Left cardiac atrium (tissue), 4 donors: ENCODE results near the gene ZNF226. TPM values are rescaled to one million over a fixed set of nuclear protein-coding genes. Genes with fewer than 3 reads are reported as not detected.
A peak's percentile ranks its signal among the peaks of the same experiment; 100 is the strongest.
"Not testable (repeated sequence)": the region's sequence is repeated elsewhere in the genome, so short reads cannot be mapped to it uniquely, and the experiment has no call there.

ENCODE experiments used
- ATAC-seq, 2 donors: fragments of 200-7000 bp; cut with Tn5 transposase; one replicate each; pipeline ENCODE4 v1.9.1; 2020; ENCODE audit warnings: mild to moderate bottlenecking in 2 of 2, moderate library complexity in 2 of 2
- DNase-seq: peaks from one replicate; pipeline ENCODE4 v3.0.0-alpha.2; 2020
- intact Hi-C, 2 donors: fragments of 100-400 bp; cut with DNase I; formaldehyde crosslinking; loops; one replicate each; pipeline versions ENCODE4 v1.14.1 to v1.15.1; 2022 to 2023
- long read RNA-seq: library from polyadenylated mRNA; unstranded; transcript quantifications from one replicate; pipeline ENCODE4 v2.0.0, GENCODE V29; 2021
- total RNA-seq, 2 donors: library from RNA; stranded (reverse); fragmentation: NEBNext Ultra II Directional; extraction: Animal tissue kit (Norgen Biotek cat#: 25700); gene quantifications; one replicate each; pipeline ENCODE4 v1.2.1, GENCODE V29; 2021
- donor health status: DM: no; HTN: yes; CAD: no.
- donor health status: DM: no; HTN: yes; CAD: no; lungs with severe emphysema.
- donor health status: DM: yes; HTN: yes; CAD: no.
- donor health status: Dilated cardiomyopathy.

ZNF226 gene
- total RNA-seq: 10 to 100 TPM; 14.9 to 17.8 TPM
- long read RNA-seq, transcript ZNF226-218 (6 exons, 548 nt): major isoform, 5 of 6 reads
- long read RNA-seq, partial matches to known transcripts: 0 of 6 reads
- long read RNA-seq, other reads (novel, unspliced or antisense): 0 of 6 reads

DNA sequence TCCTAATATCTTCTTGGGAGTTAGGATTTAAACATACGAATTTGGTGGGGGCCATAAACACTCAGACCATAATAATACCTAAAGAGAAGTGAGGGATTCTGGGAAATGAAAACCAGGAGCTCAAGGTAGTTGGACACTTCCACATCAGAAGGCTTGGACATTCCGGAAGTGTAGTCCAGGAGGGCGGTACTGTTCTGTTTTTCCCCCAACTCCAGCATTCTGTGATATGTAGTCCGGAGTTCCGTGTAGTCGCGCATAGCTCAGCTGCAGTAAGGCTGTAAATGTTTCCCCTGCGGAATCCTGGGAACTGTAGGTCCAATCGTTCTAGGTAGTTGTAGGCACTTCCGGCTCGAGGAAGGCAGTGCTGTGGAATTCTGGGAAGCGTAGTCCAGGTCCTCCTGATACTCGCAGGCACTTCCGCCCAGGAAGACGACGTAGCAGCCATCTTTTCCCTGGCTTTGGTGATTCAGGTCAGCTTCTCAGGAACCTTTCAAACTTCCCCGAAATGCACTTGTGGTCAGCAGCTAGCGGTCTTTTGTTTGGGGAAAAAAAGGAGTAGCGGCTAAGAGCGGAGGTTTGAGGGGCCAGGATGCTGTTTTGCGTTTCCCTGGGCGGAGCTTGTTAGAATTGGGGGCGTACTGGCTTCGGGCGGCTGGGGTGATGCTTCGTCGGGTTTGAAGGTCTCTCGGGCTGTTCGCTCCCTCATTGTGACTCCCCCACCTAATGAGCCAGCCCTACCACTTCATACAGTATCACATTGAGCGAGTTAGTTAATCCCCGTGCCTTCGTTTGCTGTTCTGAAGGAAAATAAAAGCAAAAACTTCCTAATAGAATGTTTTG lies at the start of gene ZNF226:
ZNF226 (plus strand) TSS at position 428 of the 840 bp plus-strand sequence. CDS start 4,981 bp downstream, outside the sequence.
- intact Hi-C loops: loop anchor here in 1 of 2 donors (2.0 kb wide), 1 partner anchor 42 kb away; no protein-coding TSS in a partner anchor
- peak; percentile 92 for DNase-seq
- peak; percentile 99 to 100 for ATAC-seq

DNA sequence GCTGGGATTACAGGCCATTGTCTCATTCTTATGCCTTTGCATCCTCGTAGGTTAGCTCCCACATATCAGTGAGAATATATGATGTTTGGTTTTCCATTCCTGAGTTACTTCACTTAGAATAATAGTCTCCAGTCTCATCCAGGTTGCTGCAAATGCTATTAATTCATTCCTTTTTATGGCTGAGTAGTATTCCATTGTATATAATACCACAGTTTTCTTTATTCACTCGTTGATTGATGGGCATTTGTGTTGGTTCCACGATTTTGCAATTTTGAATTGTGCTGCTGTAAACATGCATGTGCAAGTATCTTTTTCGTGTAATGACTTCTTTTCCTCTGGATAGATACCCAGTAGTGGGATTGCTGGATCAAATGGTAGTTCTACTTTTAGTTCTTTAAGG lies 43.7 kb upstream of the ZNF226 start:
- DNase-seq, intact Hi-C loops, ATAC-seq: not testable (repeated sequence)

DNA sequence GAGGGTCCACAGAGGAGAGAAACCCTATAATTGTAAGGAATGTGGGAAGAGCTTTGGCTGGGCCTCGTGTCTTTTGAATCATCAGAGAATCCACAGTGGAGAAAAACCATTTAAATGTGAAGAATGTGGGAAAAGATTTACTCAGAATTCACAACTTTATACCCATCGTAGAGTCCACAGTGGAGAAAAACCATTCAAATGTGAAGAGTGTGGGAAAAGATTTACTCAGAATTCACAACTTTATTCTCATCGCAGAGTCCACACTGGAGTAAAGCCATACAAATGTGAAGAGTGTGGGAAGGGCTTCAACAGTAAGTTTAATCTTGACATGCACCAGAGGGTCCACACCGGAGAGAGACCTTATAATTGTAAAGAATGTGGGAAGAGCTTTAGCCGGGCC lies 32.9 kb upstream of the ZNF226 start:
- no peak for ATAC-seq
- intact Hi-C loops: no loop called here
- DNase-seq: no peak

DNA sequence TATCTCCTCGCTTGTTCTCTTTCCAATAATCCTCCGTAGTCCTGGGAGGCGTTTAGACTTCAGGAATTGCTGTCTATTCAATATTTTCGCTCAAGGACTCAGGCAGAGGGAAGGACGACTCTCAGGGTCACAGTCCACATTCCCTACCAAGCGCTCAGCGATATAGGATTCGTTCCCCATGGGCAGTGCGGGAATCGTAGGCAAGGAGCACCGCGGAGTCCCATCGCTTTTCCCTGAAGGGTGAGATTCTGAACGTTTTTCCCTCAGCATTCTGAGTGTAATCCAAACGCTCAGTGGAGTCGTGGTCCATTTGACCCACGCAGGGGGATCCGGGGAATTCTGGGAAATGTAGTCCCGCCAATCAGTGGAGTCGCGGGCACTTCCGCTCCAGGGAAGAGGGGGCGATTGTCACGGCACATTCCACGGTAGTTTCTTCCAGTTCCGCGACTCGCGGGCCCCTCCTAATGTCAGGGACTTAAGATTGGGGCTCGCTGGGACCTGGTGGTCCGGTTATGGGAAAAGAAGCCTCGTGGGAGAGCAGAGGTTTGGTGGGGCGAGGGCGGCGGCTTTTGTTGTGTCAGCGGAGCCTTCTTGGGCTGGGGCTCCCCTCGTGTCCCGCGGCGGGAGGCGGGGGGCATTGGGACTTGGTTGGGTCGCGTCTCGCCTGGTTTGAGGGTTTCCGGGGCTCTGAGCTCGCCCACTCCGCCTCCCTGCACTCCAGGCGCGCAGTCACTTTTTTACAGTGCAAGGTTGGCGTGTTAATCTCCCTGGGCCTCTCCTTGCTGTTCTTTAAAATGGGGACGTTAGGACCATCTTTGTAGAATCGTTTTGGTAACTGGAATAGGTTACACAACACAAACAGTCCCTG lies 23.5 kb upstream of the ZNF226 start, which contains the start of gene ZNF234:
ZNF234 (plus strand) TSS at position 364 of the 868 bp plus-strand sequence. CDS start 3,079 bp downstream, outside the sequence.
- intact Hi-C loops: no loop called here
- peak; percentile 99 for ATAC-seq
- peak; percentile 91 for DNase-seq

DNA sequence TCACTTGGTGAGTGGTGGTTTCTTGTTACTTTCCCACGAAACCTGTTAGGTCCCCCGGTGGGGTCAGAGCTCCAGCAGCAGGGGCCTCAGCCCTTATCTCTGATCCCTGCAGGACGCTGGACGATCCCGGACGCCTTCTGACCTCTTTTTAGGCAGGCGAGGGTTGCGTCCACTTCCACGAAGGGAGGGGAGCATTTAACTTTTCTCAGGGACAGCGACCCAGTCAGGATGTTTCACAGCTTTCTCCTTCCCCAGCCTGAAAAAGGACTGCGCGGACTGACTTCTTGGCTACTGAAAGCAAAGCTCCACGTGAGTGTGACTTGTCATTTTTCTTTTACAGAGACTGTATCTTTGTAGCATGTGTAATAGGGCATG lies 22.9 kb upstream of the ZNF226 start:
- ATAC-seq (peak; percentile 30 to 38), DNase-seq (no peak)
- intact Hi-C loops: no loop called here

DNA sequence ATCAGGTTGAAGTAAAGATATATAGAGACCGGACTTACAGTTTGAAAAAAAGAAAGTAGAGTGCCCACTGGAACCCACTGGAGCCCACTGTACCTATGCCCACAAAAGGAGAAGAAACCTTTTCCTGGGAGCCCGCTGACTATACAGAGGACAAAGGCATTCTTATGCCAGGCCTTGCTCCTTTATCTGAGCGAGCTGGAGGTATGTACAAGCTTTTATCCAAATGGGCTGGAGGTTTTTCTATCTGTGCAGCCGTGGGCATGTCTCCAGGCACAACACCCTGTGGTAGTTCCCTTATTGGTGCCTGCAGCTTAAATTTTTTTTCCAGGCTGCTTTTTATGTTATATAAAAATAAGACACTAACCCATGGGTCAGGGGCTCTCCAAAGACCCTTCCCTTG lies 15.1 kb upstream of the ZNF226 start:
- no peak for ATAC-seq
- DNase-seq: no peak
- intact Hi-C loops: no loop called here

DNA sequence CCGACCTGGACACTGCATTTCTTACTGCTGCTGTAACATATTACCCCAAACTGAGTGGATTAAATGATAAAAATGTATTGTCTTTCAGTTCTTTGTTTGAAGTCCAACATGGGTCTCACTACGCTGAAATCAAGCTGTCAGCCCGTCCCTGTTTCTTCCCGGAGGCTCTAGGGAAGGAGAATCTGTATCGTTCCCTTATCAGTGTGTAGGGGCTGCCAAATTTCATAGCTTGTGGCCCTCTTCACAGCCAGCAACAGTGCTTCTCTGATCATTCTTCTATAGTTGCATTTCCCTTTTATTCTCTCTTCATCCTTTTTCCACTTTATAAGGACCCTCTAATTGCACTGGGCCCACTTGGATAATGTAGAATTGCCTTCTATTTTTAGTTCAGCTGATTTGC lies 13.4 kb upstream of the ZNF226 start:
- intact Hi-C loops: no loop called here
- ATAC-seq: no peak
- no peak for DNase-seq

DNA sequence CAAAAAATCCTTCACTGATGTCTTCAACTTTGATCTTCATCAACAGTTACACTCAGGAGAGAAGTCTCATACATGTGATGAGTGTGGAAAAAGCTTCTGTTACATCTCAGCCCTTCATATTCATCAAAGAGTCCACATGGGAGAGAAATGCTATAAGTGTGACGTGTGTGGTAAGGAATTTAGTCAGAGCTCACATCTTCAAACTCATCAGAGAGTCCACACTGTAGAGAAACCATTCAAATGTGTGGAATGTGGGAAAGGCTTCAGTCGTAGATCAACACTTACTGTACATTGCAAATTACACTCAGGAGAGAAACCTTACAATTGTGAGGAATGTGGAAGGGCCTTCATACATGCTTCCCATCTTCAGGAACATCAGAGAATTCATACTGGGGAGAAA lies 8.4 kb upstream of the ZNF226 start:
- ATAC-seq (no peak), DNase-seq (no peak)
- intact Hi-C loops: no loop called here

DNA sequence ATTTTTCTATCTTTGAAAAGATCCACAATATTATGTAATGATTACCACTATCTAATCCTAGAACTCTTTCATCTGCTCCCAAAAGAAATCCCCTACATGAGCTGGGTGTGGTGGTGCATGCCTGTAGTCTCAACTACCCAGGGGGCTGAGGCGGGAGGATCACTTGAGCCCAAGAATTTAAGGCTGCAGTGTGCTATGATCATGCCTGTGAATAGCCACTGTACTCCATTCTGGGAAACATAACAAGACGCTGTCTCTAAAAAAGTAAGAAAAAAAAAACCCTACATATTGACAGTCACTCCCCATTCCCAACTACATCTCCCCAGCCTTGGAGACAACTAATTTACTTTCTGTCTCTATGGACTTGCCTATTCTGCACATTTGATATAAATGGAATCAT lies 1.1 kb upstream of the ZNF226 start:
- no peak for ATAC-seq
- intact Hi-C loops: loop anchor here in 1 of 2 donors (2.0 kb wide), 1 partner anchor 43 kb away; no protein-coding TSS in a partner anchor
- DNase-seq: no peak

DNA sequence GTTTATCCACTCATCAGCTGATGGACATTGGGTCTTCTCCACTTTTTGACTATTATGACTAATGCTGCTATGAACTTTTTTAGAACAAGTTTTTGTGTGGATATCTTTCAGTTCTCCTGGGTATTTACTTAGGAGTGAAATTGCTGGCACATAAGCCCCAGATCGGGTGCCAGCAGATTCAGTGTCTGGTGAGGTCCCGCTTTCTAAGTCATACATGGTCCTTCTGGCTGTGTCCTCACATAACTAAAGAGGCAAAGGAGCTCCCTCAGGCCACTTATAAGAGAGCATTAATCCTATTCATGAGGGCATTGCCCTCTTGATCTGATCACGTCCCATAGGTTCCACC lies 600 bp upstream of the ZNF226 start:
- ATAC-seq: peak in 1 of 2 donors; percentile 2
- intact Hi-C loops: loop anchor here in 1 of 2 donors (2.0 kb wide), 1 partner anchor 43 kb away; no protein-coding TSS in a partner anchor
- DNase-seq: no peak

DNA sequence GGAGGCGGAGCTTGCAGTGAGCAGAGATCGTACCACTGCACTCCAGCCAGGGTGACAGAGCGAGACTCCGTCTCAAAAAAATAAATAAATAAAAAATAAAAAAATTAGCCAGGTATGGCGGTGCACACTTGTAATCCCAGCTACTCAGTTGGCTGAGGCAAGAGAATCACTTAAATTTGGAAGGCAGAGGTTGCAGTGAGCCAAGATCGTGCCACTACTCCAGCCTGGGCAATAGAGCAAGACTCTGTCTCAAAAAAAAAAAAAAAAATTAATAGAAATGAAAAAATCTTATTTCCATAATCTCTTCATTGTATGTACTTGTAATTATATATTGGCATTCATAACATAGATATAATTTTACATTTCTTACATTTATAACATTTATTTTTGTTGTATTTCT lies 5.8 kb downstream of the ZNF226 start:
- DNase-seq, intact Hi-C loops, ATAC-seq: not testable (repeated sequence)

DNA sequence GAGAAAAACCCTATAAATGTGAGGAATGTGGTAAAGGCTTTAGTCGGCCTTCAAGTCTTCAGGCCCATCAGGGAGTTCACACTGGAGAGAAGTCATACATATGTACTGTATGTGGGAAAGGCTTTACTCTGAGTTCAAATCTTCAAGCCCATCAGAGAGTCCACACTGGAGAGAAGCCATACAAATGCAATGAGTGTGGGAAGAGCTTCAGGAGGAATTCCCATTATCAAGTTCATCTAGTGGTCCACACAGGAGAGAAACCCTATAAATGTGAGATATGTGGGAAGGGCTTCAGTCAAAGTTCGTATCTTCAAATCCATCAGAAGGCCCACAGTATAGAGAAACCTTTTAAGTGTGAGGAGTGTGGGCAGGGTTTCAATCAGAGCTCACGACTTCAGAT lies 11.7 kb downstream of the ZNF226 start:
- DNase-seq: no peak
- no peak for ATAC-seq
- intact Hi-C loops: no loop called here

DNA sequence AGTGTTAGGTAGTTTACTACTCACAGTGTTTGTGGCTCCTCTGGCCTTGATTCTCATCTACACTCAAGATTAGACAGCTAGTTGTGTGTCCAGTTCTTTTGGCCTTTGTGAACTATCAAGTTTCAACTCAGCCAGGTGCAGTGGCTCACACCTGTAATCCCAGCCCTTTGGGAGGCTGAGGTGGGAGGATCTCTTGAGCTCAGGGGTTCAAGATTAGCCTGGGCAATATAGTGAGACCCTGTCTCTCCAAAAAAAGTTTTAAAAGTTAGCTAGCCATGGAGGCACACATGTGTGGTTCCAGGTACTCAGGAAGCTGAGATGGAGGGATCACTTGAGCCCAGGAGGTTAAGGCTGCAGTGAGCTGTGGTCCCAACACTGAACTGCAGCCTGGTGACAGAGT lies 16.1 kb downstream of the ZNF226 start:
- DNase-seq: no peak
- ATAC-seq: no peak
- intact Hi-C loops: no loop called here

DNA sequence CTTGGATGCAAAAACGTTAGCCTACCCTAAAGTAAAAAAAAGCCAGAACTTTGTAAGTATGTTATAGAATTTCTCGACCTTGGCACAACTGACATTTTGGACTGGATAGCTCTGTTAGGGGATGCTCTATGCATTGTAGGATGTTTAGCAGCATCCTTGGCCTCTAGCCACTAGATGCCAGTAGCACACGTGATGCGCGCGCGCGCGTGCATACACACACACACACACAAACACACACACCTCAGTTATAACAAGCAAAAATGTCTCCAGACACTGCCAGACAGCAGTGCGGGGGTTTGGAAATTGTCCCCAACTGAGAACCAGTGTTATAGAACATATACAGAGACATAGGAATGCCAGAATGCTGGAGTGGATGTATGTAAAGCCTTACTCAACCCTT lies 17.2 kb downstream of the ZNF226 start:
- DNase-seq (no peak), ATAC-seq (no peak)
- intact Hi-C loops: no loop called here

DNA sequence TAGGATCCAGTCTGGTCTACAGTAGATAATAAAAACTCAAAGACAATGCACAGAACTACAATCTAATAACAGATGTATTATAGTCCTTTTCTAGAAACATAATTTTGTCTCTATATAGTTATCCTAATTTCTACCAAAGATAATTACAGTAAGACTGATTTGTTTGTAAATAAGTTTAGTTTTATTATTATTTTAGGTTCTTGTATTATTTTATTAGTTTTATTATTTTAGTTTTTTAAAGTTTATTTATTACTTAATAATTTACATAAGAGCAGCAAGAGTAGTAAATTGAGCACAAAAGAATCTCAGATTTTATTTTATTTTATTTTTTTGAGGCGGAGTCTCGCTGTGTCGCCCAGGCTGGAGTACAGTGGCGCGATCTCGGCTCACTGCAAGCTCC lies 25.1 kb downstream of the ZNF226 start:
- DNase-seq (no peak), ATAC-seq (no peak)
- intact Hi-C loops: no loop called here

DNA sequence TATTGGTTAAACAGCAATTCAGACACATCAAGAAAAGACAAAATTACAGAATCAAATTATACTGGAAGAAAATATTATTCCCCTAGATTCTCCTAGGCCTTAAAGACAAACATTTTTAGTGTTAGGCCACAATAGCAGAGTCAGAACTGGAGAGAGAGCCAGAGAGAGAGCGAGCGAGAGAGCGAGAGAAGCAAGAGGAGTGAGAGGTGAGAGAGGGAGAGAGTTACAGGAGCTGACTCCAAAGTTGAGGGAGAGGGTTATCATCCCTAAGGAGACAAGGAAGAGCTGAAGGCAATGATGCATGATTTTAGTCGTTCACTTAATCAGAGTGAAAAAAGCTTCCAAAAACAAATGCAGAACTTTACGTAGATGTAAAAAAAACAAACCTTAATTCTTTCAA lies 27.2 kb downstream of the ZNF226 start:
- DNase-seq: no peak
- intact Hi-C loops: no loop called here
- ATAC-seq: no peak

DNA sequence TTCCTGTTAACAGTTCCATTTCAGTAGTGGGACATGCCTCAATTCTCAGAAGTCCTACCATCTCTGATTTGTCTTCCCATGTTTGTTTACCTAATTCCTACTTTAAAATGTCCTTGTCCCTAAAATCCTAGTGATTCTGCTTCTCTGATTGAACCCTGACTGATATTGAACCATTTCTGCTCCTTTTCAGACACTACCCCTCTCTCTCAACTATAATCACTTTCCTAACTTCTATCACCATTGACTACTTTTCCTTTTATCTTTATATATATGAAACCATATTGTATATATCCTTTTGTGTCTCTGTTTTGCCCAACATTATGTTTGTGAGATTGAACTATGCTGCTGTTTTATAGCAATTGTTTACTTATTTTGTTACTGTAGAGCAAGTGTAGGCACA lies 31.9 kb downstream of the ZNF226 start:
- ATAC-seq (no peak), DNase-seq (no peak)
- intact Hi-C loops: no loop called here

DNA sequence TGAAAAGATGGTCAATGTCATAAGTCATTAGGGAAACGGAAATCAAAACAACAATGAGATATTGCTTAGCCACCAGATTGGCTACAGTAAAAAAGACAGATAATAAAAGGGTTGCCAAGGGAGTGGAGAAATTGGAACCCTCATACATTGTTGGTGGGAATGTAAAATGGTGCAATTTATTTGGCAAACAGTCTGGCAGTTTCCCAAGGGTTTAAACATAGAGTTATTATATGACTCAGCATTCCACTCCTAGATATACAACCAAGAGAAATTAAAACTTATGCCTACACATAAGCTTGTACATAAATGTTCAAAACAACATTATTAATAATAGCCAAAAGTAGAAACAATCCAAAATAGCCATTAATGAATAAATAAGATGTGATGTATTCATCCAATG lies 37.6 kb downstream of the ZNF226 start:
- DNase-seq: no peak
- no peak for ATAC-seq
- intact Hi-C loops: no loop called here

DNA sequence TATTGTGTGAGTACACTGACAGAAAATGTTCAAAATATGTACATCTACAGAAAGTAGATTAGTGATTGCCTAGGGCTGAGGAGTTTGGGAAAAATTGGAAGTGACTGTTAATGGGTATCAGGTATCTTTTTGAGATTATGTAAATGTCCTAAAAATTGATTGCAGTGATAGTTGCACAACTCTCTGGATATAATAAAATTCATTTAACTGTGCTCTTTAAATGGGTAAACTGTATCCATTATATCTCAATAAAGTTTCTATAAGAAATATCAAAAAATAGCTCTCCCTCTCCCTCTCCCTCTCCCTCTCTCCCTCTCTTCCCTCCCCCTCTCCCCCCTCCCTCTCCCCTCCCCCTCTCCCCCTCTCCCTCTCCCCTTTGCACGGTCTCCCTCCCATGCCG lies 38.1 kb downstream of the ZNF226 start:
- no peak for DNase-seq
- intact Hi-C loops: no loop called here
- no peak for ATAC-seq

DNA sequence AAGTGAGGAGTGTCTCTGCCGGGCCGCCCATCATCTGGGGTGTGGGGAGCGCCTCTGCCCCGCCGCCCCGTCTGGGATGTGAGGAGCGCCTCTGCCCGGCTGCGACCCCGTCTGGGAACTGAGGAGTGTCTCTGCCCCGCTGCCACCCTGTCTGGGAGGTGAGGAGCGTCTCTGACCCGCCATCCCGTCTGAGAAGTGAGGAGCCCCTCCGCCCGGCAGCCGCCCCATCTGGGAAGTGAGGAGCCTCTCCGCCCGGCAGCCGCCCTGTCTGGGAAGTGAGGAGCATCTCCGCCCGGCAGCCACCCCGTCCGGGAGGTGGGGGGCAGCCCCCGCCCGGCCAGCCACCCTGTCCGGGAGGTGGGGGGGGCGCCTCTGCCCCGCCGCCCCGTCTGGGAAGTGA lies 39.0 kb downstream of the ZNF226 start:
- DNase-seq, intact Hi-C loops, ATAC-seq: not testable (repeated sequence)
